Measurements from ENCODE around the gene SAFB2.

SAFB2 gene

DNA sequence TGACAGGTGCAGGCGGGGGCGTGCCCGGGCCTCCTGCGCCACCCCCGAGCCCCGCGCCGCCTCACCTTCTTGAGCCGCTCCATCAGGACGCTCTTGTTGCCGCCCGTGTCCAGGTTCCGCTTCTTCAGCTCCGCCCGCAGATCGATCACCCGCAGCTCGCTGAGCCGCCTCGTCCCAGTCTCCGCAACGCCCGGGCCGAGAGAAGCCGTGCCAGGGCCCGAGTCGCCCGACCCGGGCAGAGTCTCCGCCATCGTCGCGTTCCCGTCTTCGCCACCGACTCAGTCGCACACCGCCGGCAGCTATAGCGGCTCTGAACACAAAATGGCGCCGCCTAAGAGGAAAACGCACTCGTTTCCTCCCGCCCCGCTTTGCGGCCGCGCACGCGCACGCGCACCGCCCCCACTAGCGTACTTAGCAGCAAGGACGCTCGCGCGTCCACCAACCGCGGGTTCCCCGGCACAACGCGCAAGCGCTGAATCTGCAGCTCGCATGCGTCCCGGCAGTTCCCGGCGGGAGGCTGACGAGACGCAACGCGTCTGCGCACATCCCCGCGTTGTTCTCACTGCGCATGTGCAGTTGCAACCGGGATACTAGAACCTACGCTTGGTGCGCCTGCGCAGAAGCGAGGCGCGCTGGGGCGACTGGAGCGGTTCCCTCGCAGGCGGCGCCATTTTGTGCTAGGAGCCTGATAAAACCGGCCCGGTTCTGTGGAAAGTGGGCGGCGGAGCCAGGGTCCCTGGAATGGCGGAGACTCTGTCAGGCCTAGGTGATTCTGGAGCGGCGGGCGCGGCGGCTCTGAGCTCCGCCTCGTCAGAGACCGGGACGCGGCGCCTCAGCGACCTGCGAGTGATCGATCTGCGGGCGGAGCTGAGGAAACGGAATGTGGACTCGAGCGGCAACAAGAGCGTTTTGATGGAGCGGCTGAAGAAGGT is at the start of gene SAFB2, which contains the start of gene SAFB:
Gene SAFB2 (minus strand): TSS at position 312 of the 932 bp plus-strand sequence. CDS start 61 bp downstream, at position 251.
Gene SAFB (plus strand): TSS at position 619 of the 932 bp plus-strand sequence. CDS start 123 bp downstream, at position 742.
- DNase-seq (ENCODE audit: low read depth in 1 of 2, low spot score in 1 of 2) = peak; percentile 99 to 100

DNA sequence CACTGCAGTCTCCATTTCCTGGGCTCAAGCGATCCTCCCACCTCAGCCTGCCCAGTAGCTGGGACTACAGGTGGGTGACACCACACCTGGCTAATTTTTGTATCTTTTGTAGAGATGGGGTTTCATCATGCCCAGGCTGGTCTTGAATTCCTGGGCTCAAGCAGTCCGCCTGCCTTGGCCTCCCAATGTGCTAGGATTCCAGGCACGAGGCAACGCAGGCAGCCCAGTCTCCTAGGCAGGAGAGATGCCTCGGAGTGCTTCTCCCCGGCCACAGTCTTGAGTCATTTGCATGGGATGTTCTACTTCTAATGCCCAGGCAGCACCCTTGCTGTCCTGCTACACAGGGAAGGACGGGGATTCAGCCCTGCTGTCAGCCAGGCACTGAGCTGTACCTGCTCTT is 49.0 kb upstream of the SAFB2 start:
- DNase-seq (ENCODE audit: low read depth in 1 of 2, low spot score in 1 of 2) = no peak

DNA sequence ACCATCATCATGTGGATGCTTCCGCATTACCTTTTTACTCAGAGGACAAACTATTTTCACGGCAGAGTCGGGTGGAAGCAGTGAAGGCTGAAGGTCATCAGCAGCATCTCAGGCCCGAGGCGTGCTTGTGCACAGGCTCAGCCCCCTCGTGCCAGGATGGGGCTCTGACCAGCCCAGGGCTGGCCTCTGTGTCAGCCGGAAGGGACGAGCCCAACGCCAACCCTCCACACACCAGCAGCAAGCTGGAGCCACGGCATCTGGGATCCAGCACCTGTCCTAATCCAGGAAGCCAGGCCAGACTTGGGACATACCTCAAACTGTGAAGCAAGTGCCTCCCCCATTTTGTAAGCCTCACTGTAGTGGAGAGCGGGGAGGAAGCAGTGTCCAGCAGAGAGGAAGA is 46.6 kb upstream of the SAFB2 start:
- no peak for DNase-seq (ENCODE audit: low read depth in 1 of 2, low spot score in 1 of 2)

DNA sequence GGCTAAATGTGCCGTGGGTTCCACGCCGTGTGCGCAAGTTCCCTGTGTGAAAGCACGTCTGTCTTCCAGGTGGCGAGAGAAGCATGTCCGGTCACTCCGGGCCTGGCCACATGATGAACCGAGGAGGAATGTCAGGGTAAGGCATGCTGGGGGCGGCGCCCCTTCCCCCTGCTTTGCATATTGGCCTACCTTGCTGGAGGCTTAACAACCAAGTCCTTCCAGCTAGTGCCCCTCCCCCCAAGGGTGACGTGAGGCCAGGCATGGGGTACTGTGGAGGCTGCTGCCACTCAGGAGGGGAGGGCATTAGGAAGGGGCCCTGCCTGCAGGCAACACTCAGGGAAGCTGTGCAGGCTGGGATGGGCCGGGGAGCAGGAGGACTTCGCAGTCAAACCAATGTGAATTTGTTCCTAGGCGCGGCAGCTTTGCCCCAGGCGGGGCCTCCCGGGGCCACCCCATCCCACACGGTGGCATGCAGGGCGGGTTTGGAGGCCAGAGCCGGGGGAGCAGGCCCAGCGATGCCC is 45.2 kb upstream of the SAFB2 start:
- no peak for DNase-seq (ENCODE audit: low read depth in 1 of 2, low spot score in 1 of 2)

DNA sequence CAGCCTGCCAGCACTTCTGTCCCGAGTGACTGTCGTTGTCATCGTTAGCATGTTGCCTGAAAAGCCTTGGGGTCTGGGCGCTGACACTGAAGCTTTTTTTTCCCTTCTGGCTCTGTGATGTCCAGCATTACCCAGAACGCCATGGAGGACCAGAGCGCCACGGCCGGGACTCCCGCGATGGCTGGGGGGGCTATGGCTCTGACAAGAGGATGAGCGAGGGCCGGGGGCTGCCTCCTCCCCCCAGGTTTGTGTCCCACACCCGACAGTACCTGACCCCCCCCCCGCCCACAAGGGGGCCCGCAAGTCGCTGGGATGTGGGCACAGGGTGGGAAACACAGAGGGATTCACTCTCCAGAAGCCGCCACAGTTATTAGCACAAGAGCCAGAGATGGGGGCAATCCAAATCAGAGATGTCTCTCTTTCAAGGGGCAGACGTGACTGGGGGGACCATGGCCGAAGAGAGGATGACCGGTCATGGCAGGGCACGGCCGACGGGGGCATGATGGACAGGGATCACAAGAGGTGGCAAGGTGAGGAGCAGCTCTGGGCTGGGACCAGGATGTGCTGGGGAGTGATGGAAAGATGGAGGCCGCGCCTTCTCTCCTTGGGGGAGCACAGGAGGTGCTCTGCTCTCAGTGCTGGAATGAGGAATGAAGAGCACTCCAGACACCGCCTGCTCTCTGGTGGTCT is 44.5 kb upstream of the SAFB2 start:
- no peak for DNase-seq (ENCODE audit: low read depth in 1 of 2, low spot score in 1 of 2)

DNA sequence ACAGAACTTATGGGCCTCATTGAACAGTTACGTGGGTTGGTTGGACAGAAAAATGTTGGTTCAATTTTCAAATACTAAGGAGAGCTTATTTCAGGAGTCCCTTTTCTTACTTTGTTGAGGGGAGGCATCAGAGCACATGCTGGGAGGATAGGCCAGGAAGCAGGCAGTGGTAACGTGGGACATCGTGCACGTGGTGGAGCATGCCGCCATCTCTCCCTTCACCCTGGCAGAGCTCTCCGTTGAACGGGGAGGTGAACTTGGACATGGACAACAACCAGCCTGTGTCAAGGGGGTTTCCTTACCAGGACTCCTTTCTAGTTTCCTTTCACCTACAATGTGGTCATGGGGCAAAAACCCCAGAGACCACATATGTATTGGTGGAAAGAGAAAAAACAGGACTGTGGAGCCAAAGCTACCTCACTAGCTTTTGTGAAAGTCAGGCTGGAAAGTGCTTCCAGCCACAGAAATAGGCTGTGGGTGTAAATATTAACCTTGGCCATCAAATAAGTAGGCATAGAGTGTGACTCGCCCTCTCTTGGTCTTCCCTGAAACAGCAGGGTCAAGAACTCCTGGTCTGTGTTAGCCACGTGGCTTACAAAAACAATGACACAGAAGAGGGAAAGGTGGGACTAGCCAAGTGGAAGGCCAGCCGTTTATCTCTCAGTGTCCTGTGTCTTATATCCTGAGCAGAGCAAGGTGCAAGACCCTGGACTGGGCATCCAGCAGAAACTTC is 43.4 kb upstream of the SAFB2 start:
- no peak for DNase-seq (ENCODE audit: low read depth in 1 of 2, low spot score in 1 of 2)

DNA sequence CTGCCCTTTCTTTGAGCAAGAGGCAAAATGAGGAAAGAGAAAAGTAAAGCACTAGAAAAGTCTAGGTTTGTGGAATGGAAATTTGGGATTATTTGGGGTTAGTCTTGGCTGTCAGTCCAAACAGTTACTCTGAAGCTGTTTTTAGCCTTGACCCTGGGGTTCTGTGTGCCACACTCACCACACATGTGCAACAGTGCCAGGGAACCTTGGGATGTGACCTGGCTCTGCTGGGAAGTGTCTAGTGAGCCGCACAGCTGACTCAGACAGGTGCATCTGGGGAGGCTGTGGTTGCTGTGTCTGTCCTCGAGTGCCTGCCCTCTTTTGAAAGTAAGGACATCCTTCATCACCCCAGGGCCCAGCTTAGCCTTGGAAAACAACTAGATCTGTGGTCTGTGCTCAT is 41.9 kb upstream of the SAFB2 start:
- DNase-seq (ENCODE audit: low read depth in 1 of 2, low spot score in 1 of 2) = no peak

DNA sequence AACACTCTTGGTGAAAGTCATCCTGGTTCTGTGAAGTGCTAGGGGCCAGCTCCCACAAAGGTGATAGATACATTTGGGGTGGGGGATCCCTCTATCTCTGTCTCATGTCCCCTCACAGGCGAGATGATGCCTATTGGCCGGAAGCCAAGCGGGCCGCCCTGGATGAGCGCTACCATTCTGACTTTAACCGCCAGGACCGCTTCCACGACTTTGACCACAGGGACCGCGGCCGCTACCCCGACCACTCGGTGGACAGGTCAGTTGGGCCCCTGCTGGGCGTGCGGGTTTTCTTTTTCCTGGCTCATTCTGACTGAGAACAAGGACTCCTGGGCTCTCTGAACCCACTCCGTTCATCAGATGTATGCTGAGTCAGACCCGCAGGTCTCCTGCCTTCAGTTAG is 41.3 kb upstream of the SAFB2 start:
- no peak for DNase-seq (ENCODE audit: low read depth in 1 of 2, low spot score in 1 of 2)

DNA sequence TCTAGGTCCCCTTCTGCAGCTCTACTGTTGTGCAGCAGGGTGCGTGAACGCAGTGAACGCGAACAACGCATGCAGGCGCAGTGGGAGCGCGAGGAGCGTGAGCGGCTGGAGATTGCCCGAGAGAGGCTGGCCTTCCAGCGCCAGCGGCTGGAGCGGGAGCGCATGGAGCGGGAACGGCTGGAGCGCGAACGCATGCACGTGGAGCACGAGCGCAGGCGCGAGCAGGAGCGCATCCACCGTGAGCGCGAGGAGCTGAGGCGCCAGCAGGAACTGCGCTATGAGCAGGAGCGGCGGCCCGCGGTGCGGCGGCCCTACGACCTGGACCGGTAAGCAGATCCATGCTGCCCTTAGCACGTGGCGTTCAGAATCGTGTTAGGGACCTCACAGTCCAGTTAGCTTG is 38.9 kb upstream of the SAFB2 start:
- no peak for DNase-seq (ENCODE audit: low read depth in 1 of 2, low spot score in 1 of 2)

DNA sequence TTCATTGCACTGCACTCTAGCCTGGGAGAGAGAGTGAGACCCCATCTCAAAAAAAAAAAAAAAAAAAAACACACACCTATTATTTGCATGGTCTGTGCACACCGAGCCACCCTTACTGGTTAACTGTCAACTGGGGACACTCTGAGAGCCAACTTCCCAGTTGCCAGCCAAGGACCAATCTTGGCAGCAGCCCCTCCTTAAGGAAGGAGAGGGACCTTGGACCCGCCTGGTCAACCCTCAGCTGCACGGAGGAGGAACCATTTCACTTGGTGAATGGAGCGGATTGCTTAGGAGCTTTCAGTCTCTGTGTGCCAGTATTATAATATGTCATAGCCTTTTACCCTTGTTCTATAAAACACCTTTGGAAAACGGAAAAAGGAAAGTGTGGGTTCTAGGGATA is 32.8 kb upstream of the SAFB2 start:
- DNase-seq (ENCODE audit: low read depth in 1 of 2, low spot score in 1 of 2) = no peak

DNA sequence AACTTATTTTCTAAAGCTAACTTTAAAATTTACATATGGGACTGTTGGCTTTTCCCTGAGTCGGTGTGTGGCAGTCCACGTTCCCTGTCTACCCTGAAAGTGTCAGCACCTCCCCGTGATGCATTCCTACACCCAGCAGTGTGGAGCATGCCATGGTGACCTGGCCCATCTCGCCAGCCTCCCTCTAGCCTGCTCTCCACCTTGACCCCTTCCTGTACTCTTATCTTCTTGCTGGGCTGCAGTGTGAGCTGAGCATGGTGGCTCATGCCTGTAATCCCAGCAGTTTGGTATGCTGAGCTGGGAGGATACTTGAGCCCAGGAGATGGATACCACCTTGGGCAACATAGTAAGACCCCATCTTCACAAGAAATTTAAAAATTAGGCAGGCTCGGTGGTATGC is 32.4 kb upstream of the SAFB2 start:
- DNase-seq (ENCODE audit: low read depth in 1 of 2, low spot score in 1 of 2) = no peak

DNA sequence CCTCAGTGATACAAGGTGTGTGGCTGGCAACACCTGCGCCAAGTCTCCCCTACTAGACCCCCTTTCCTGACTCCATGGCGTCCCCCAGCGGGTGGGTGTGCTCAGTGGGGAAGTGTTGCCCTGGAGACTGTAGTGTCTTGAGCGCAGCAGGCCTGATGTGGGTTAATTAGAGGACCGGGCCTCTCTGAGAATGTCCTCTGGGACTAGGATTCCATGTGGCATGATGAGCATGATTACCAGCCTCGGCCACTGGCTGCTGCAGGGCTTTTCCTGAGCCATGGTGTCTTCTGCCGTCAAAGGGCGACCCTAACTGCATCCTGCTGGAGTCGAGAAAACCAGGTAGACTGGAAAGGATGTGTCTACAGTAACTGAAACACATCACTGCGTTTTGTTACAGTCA is 29.7 kb upstream of the SAFB2 start:
- DNase-seq (ENCODE audit: low read depth in 1 of 2, low spot score in 1 of 2) = no peak

DNA sequence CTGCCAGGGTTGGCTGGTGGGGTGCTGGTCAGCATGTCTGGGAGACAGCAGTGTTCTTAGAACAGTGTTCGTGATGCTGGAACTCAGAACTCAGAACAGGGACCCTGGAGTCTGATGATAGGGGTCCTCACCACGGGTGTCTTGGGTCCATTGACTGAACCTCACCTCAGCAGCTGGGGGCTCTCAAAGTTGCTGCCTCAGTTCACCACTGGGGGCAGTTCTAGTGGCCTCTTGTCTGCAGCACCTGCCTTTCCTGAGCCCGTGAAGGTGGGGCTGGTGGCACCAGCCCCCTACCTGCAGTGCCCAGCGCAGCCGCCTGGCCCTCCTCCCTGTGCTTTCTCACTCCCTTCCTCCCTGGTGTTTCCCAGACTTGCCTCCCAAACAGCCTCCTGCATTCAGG is 28.8 kb upstream of the SAFB2 start:
- no peak for DNase-seq (ENCODE audit: low read depth in 1 of 2, low spot score in 1 of 2)

DNA sequence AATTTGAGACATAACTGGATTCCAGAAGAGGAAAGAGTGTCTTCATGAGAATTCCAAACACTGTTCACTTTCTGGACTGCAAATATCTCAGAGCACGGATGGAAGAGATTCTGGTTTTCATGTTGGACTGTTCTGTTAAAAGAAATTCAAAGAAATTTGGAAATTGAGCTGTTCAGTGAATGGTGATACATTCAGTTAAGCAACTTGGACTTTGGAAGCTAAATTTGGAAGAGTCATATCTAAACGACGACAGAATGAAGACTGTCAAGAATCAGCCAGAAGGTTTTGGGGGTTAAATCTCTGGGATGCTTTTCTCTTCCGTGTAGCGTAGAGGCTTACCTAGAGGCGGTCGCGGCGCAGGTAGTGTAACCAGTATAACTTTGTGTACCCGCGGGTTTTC is 25.9 kb upstream of the SAFB2 start:
- no peak for DNase-seq (ENCODE audit: low read depth in 1 of 2, low spot score in 1 of 2)

DNA sequence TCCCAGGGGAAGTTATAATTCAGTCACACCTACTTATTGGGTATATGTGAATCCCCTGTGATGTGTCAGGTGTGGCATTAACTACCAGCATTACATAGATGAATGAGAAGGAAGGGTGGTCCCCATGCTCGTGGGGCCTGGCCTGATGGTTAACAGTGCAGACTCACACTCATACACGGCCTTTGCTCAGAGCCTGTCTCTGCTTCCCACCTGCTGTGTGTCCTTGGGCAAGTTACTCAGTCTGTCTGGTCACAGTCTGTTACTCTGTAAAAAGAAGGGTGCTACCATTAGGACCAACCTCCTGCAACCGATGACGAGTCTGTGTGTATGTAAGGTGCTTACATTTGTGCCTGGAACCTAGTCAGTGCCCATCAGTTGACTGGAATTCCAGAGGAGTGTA is 24.1 kb upstream of the SAFB2 start:
- no peak for DNase-seq (ENCODE audit: low read depth in 1 of 2, low spot score in 1 of 2)

DNA sequence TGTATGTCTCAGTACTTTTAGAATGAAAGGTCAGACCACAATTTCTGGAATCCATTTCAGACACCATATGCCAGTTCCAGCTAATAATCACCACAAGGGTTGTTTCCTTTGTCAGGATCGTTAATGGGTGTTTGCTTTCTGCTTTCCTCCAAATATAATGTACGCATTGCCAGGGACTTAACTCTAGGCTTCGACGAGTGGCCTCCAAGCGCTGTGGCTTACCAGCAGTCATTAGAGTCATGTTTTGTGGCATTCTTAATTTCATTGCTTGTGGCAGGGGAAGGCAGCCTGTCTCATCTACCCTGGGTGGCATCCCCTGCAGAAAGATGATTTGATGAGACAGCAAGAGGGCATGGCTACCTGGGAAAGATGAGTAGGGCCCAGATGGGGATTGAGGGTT is 22.8 kb upstream of the SAFB2 start:
- no peak for DNase-seq (ENCODE audit: low read depth in 1 of 2, low spot score in 1 of 2)

DNA sequence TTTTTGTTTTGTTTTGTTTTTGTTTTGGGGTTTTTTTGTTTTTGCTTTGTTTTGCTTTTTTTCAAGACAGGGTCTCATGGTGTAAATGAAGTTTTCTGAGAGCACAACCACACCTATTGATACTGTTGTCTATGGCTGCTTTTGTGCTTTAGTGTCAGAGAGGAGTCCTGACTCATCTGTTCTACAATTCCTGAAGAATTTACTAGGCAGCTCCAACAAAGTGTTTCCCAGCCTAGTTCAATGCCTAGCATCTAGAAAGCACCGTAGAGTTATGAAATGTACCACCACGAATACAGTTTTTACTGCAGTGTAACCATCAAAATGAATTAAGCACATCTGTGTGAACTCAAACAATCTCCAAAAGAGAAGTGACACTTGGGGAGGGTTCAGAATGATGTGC is 21.5 kb upstream of the SAFB2 start:
- no peak for DNase-seq (ENCODE audit: low read depth in 1 of 2, low spot score in 1 of 2)

DNA sequence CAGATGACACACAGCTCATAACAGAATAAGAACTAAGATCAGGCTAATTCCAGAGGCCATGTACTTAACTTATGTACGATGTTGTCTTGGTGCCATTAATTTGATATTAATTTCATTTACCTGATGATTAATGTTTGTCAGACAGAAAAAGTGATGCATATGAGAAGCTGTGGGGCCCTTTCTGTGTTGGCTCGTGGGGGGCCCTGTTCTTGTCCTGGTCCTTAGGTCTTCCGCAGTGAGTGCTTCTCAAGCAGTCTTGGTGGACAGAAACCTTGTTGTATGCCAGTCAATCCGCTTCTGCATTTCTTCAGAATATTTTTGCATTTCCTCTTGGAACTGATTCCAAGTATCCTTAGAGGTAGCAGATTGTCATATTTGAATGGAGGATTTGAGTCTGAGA is 20.5 kb upstream of the SAFB2 start:
- DNase-seq (ENCODE audit: low read depth in 1 of 2, low spot score in 1 of 2) = no peak

DNA sequence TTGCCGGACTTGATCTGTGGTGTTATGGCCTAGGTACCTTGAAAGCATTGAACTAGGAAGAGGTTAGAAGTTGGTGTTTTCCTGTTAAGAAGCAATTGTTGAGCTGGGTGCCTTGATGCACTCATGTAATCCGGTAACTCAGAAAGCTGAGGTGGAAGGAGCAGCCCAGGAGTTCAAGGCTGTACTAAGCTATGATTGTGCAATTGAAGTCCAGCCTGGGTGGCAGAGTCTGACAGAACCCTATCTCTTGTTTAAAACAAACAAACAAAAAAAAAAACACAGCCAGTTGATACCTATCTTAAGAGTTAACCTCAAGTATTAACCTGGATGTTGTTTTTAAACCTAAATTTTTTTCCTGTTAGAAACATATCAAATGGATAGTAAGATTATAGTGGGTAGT is 19.6 kb upstream of the SAFB2 start:
- no peak for DNase-seq (ENCODE audit: low read depth in 1 of 2, low spot score in 1 of 2)

DNA sequence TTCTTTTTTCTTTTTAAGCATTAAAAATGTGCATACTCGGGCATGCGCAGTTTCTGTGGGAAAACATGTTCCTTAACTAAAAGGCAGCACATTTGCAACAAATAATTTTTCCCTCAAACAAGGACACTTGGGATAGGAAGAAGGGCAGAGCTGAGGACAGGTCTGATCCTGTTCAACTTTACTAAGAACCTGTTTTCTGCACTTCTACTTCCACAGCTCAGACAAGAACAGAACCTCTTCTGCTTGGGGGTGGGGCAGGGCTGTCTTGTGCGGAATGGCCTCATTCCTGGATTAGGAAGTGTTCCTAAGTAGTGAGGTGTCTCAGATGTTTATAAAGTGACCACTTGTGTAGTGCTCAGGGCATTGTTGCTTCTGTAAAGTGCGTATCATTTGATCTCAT is 18.6 kb upstream of the SAFB2 start:
- DNase-seq (ENCODE audit: low read depth in 1 of 2, low spot score in 1 of 2) = no peak

DNA sequence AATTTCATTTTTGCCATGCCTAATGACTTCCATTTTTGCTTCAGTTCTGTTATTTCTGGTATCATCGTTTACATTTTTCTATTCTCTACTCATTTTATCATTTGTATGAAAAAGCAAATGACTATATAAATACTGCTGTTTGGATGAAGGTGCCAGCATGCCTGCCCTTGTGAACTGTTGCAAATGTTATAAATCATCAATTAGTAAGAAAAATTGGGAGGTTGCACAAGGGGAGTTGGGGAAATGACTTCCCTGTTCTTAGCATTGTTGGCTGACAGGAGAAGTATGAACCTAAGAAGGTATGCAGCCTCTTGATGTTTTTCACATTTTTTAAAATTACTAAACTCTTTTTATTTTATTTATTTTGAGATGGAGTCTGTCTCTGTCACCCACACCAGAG is 15.4 kb upstream of the SAFB2 start:
- no peak for DNase-seq (ENCODE audit: low read depth in 1 of 2, low spot score in 1 of 2)

DNA sequence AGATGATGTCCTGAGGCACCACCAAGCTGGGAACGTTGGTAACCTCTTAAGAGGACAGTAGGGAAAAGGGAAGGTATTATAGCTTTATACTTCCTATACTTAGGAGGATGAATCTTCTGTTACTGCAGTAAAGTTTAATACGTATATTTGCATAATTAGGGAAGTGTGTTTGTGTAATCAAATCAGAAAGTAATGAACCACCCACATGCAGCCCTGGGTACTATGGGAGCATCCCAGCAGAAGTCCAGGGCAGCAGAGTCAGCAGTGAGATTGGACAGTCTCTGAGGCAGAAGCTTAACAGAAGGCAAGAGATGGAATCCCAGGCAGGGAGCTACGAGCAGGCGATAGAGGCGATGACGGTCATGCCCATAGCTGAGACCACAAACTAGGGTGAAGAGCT is 12.9 kb upstream of the SAFB2 start:
- DNase-seq (ENCODE audit: low read depth in 1 of 2, low spot score in 1 of 2) = no peak

Measured in activated T-helper 1 cell treated with anti-CD3 and anti-CD28 coated beads, Interleukin-2, amount 50 U/mL, for 16 hours (primary cell).